Caco-2 (cell line): ENCODE results near the gene LSM14B. TPM values are rescaled to one million over a fixed set of nuclear protein-coding genes. Genes with fewer than 3 reads are reported as not detected.

Experiments
- BruUV-seq: library from RNA; stranded (reverse); fragments of 400-500 nt; replicated peaks from 2 replicates; lab custom pipeline; 2021; lab: Mats Ljungman, UMichigan
- CTCF ChIA-PET: fragments of 300-600 bp; sonication (Branson Sonifier 250); formaldehyde crosslinking; loops from one replicate; lab custom pipeline; 2022; ENCODE audit warnings: antibody characterized with exemption; lab: Charles Lee
- POLR2A ChIA-PET: fragments of 300-600 bp; sonication (Branson Sonifier 250); formaldehyde crosslinking; loops from one replicate; lab custom pipeline; 2022; ENCODE audit warnings: antibody characterized with exemption; lab: Charles Lee
- DNase-seq, 2 experiments: peaks; one replicate each; pipeline versions ENCODE4 v3.0.0 to v3.0.0-alpha.2; 2020 to 2022
- H3K27me3 ChIP-seq: replicated peaks from 2 replicates; pipeline ENCODE4 v1.6.0; 2011; ENCODE audit warnings: low read length; ENCODE audit not compliant: control insufficient read depth, insufficient read depth
- H3K36me3 ChIP-seq: 2 replicates; pipeline ENCODE4 v1.5.1; 2011; ENCODE audit warnings: low read length; ENCODE audit not compliant: control insufficient read depth, insufficient read depth
- H3K4me1 ChIP-seq: fragments of 250-450 bp; sonication (Bioruptor Pico); 2 replicates; pipeline ENCODE4 v1.5.1; 2020; ENCODE audit warnings: mild to moderate bottlenecking
- H3K4me3 ChIP-seq: 2 replicates; pipeline ENCODE4 v1.5.1; 2011; ENCODE audit warnings: low read depth, mild to moderate bottlenecking, control low read depth, low read length
- H3K9me3 ChIP-seq: fragments of 250-450 bp; sonication (Bioruptor Pico); 2 replicates; pipeline ENCODE4 v1.5.1; 2020; ENCODE audit warnings: mild to moderate bottlenecking, moderate library complexity
- H3K27ac Mint-ChIP-seq: one replicate; pipeline ENCODE4 v1.8.0; 2022; ENCODE audit warnings: mixed read lengths; ENCODE audit not compliant: unreplicated experiment
- H3K27me3 Mint-ChIP-seq: one replicate; pipeline ENCODE4 v1.8.0; 2022; ENCODE audit warnings: mixed read lengths; ENCODE audit not compliant: insufficient read depth, unreplicated experiment
- H3K36me3 Mint-ChIP-seq: one replicate; pipeline ENCODE4 v1.8.0; 2022; ENCODE audit warnings: mild to moderate bottlenecking, mixed read lengths; ENCODE audit not compliant: insufficient read depth, unreplicated experiment
- H3K4me1 Mint-ChIP-seq: one replicate; pipeline ENCODE4 v1.8.0; 2022; ENCODE audit warnings: low read depth, mixed read lengths; ENCODE audit not compliant: unreplicated experiment
- H3K4me3 Mint-ChIP-seq: one replicate; pipeline ENCODE4 v1.8.0; 2022; ENCODE audit warnings: mild to moderate bottlenecking, moderate library complexity, mixed read lengths; ENCODE audit not compliant: unreplicated experiment
- H3K9me3 Mint-ChIP-seq: one replicate; pipeline ENCODE4 v1.8.0; 2022; ENCODE audit warnings: mixed read lengths; ENCODE audit not compliant: unreplicated experiment
- intact Hi-C: fragments of 100-400 bp; cut with micrococcal nuclease; formaldehyde crosslinking; loops from one replicate; pipeline ENCODE4 v1.10.0; 2022; ENCODE audit not compliant: unreplicated experiment
- total RNA-seq: library from RNA; stranded (reverse); gene quantifications from 2 replicates; pipeline ENCODE4 v1.2.3, GENCODE V29; 2022
- TF ChIP-seq, protein P1 (sequence below), 2 experiments: fragments of 200-600 bp in 1 of 2; IDR thresholded peaks; 1 replicate in 1 of 2; 2 replicates in 1 of 2; pipeline versions ENCODE4 v1.5.1 to v1.8.0; 2011 to 2022; ENCODE audit warnings: antibody characterized with exemption in 1 of 2, control low read depth in 1 of 2, inconsistent platforms in 1 of 2, low read depth in 1 of 2, low read length in 1 of 2, mild to moderate bottlenecking in 1 of 2, moderate library complexity in 1 of 2; ENCODE audit not compliant: insufficient read depth in 1 of 2, severe bottlenecking in 1 of 2, unreplicated experiment in 1 of 2

LSM14B gene
- total RNA-seq, 1 experiment from 2014 or later, result 154 TPM

GRCh38 chr20:62104234-62104789 lies 18.0 kb upstream of the LSM14B start:
- POLR2A ChIA-PET, result no interaction called here
- Histone ChIP-seq H3K36me3 (no peaks in the 10 kb centered on the region), H3K4me3 (no peak overlapping the region), H3K27me3 (no peaks in the 10 kb centered on the region), H3K9me3 (peaks cover 39% of the 10 kb centered on the region), H3K4me1 (no peaks in the 10 kb centered on the region)
- intact Hi-C loops, result no loop called here
- H3K27me3 Mint-ChIP-seq, result peaks cover 4% of the 10 kb centered on the region
- H3K36me3 Mint-ChIP-seq, result no peaks in the 10 kb centered on the region
- DNase-seq, result no peak
- no peaks in the 10 kb centered on the region for H3K4me1 Mint-ChIP-seq
- no TSS peak for BruUV-seq
- no peak overlapping the region for H3K4me3 Mint-ChIP-seq
- CTCF ChIA-PET, result no interaction called here
- TF ChIP-seq, protein P1, sequence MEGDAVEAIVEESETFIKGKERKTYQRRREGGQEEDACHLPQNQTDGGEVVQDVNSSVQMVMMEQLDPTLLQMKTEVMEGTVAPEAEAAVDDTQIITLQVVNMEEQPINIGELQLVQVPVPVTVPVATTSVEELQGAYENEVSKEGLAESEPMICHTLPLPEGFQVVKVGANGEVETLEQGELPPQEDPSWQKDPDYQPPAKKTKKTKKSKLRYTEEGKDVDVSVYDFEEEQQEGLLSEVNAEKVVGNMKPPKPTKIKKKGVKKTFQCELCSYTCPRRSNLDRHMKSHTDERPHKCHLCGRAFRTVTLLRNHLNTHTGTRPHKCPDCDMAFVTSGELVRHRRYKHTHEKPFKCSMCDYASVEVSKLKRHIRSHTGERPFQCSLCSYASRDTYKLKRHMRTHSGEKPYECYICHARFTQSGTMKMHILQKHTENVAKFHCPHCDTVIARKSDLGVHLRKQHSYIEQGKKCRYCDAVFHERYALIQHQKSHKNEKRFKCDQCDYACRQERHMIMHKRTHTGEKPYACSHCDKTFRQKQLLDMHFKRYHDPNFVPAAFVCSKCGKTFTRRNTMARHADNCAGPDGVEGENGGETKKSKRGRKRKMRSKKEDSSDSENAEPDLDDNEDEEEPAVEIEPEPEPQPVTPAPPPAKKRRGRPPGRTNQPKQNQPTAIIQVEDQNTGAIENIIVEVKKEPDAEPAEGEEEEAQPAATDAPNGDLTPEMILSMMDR (IDR thresholded peaks at IDR 0.05; ENCODE audit: insufficient read depth in 1 of 2, low read depth in 1 of 2, low read length in 1 of 2, severe bottlenecking in 1 of 2, unreplicated experiment in 1 of 2), result no peak
- peaks cover 47% of the 10 kb centered on the region for H3K9me3 Mint-ChIP-seq
- H3K27ac Mint-ChIP-seq, result no peak overlapping the region

GRCh38 chr20:62104791-62105345 lies 17.4 kb upstream of the LSM14B start:
- Histone ChIP-seq H3K27me3 (no peaks in the 10 kb centered on the region), H3K36me3 (no peaks in the 10 kb centered on the region), H3K9me3 (peaks cover 42% of the 10 kb centered on the region), H3K4me1 (no peaks in the 10 kb centered on the region), H3K4me3 (no peak overlapping the region)
- H3K9me3 Mint-ChIP-seq, result peaks cover 52% of the 10 kb centered on the region
- no peaks in the 10 kb centered on the region for H3K4me1 Mint-ChIP-seq
- H3K27ac Mint-ChIP-seq, result no peak overlapping the region
- H3K4me3 Mint-ChIP-seq, result no peak overlapping the region
- CTCF ChIA-PET, result no interaction called here
- TF ChIP-seq, protein P1 (IDR thresholded peaks at IDR 0.05; ENCODE audit: insufficient read depth in 1 of 2, low read depth in 1 of 2, low read length in 1 of 2, severe bottlenecking in 1 of 2, unreplicated experiment in 1 of 2), result no peak
- no peak for DNase-seq
- intact Hi-C loops, result no loop called here
- POLR2A ChIA-PET, result no interaction called here
- BruUV-seq, result no TSS peak
- peaks cover 4% of the 10 kb centered on the region for H3K27me3 Mint-ChIP-seq
- no peaks in the 10 kb centered on the region for H3K36me3 Mint-ChIP-seq

DNA sequence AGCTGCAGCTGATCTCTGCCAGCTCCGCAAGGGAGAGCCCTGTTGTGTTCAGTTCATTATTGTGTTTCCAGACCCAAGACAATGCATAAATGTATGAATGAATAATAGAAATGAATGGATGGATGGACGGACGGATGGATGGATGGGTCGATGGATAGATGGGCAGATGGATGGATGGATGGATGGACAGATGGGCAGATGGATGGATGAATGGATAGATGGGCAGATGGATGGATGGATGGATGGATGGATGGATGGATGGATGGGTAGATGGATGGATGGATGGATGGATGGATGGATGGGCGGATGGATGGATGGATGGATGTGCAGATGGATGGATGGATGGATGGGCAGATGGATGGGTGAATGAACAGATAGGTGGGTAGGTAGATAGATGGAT lies 16.7 kb upstream of the LSM14B start:
- H3K4me3 ChIP-seq, result no peak overlapping the region
- Mint-ChIP-seq H3K36me3 (no peaks in the 10 kb centered on the region), H3K9me3 (peaks cover 57% of the 10 kb centered on the region), H3K27me3 (no peaks in the 10 kb centered on the region), H3K4me3 (no peak overlapping the region), H3K27ac (no peak overlapping the region), H3K4me1 (no peaks in the 10 kb centered on the region)
- peaks cover 48% of the 10 kb centered on the region for H3K9me3 ChIP-seq
- POLR2A ChIA-PET, result no interaction called here
- intact Hi-C loops, result no loop called here
- TF ChIP-seq, protein P1 (IDR thresholded peaks at IDR 0.05; ENCODE audit: insufficient read depth in 1 of 2, low read depth in 1 of 2, low read length in 1 of 2, severe bottlenecking in 1 of 2, unreplicated experiment in 1 of 2), result no peak
- CTCF ChIA-PET, result no interaction called here
- H3K27me3 ChIP-seq, result no peaks in the 10 kb centered on the region
- H3K36me3 ChIP-seq, result no peaks in the 10 kb centered on the region
- no peaks in the 10 kb centered on the region for H3K4me1 ChIP-seq
- BruUV-seq, result no TSS peak
- DNase-seq, result no peak
